HepG2 (cell line): ENCODE results near the gene RNASE8. TPM values are rescaled to one million over a fixed set of nuclear protein-coding genes. Genes with fewer than 3 reads are reported as not detected.
A peak's percentile ranks its signal among the peaks of the same experiment; 100 is the strongest.

Source experiments
- ATF2 ChIP-seq: sonication (generic); formaldehyde crosslinking; IDR thresholded peaks from 2 replicates; pipeline ENCODE4 v1.4.0; 2020; ENCODE audit warnings: missing genetic modification reagents
- DZIP1 ChIP-seq: sonication (generic); formaldehyde crosslinking; IDR thresholded peaks from 2 replicates; pipeline ENCODE4 v1.5.0; 2020; ENCODE audit warnings: mild to moderate bottlenecking, missing genetic modification reagents
- ISL2 ChIP-seq: sonication (generic); formaldehyde crosslinking; IDR thresholded peaks from 2 replicates; pipeline ENCODE4 v1.5.0; 2020; ENCODE audit warnings: missing genetic modification reagents
- MAFF ChIP-seq: IDR thresholded peaks from 2 replicates; pipeline ENCODE4 v1.6.1; 2011; ENCODE audit warnings: low read depth, low read length, improper control_type of control experiment
- TERF1 ChIP-seq: sonication (generic); formaldehyde crosslinking; IDR thresholded peaks from 2 replicates; pipeline ENCODE4 v1.8.0; 2022; ENCODE audit warnings: mild to moderate bottlenecking, missing genetic modification reagents, moderate library complexity
- ZNF101 ChIP-seq: sonication (generic); formaldehyde crosslinking; IDR thresholded peaks from 2 replicates; pipeline ENCODE4 v1.4.0; 2020; ENCODE audit warnings: mild to moderate bottlenecking, low read depth, missing genetic modification reagents, borderline replicate concordance
- ZNF18 ChIP-seq: sonication (generic); formaldehyde crosslinking; IDR thresholded peaks from 2 replicates; pipeline ENCODE4 v1.8.0; 2022; ENCODE audit warnings: mild to moderate bottlenecking, missing genetic modification reagents; ENCODE audit not compliant: insufficient replicate concordance
- ZNF276 ChIP-seq: sonication (generic); formaldehyde crosslinking; IDR thresholded peaks from 2 replicates; pipeline ENCODE4 v1.4.0; 2020; ENCODE audit warnings: mild to moderate bottlenecking, low read depth, missing genetic modification reagents
- ZNF318 ChIP-seq: sonication (generic); formaldehyde crosslinking; IDR thresholded peaks from 2 replicates; pipeline ENCODE4 v1.4.0; 2020; ENCODE audit warnings: mild to moderate bottlenecking, missing genetic modification reagents
- polyA plus RNA-seq, 8 experiments: library from polyadenylated mRNA; depleted of rRNA in 3 of 8; stranded (reverse) in 7 of 8; unstranded in 1 of 8; fragments of >200 nt; fragmentation: Illumina TruSeq in 4 of 8; extraction: Trizol in 4 of 8; gene quantifications; 2 replicates each; pipeline versions ENCODE4 v1.2.1 to v1.2.3, GENCODE V29; 2011 to 2016; ENCODE audit warnings: low read depth in 4 of 8, missing spikeins in 1 of 8, mixed read lengths in 1 of 8; ENCODE audit not compliant: insufficient read depth in 1 of 8
- total RNA-seq, 5 experiments: library from RNA; depleted of rRNA; stranded (reverse); fragments of >200 nt; fragmentation: Illumina TruSeq; extraction: Trizol; gene quantifications; 2 replicates each; pipeline ENCODE4 v1.2.3, GENCODE V29; 2016; ENCODE audit warnings: low read depth in 1 of 5

RNASE8 gene
- total and polyA plus RNA-seq, 2 of the 13 experiments (the other 11 are each of a cell fraction or from before 2014, with no cell fraction given): not detected

- no peak for TF ChIP-seq TERF1
- no peak for TF ChIP-seq MAFF
- TF ChIP-seq ZNF101 (CRISPR knock-in tag): 0 out of 2 replicates have a peak, but pooled peaks have one; percentile 36
- peak; percentile 2 for TF ChIP-seq ZNF18 (CRISPR knock-in tag)
- peak; percentile 58; the same call in 1 of the 2 replicates for TF ChIP-seq ZNF318 (CRISPR knock-in tag)
- peak; percentile 22; the same call in 1 of the 2 replicates for TF ChIP-seq ISL2 (CRISPR knock-in tag)
- peak; percentile 21; the same call in 1 of the 2 replicates for TF ChIP-seq ZNF276 (CRISPR knock-in tag)
- peak; percentile 29; the same call in 1 of the 2 replicates for TF ChIP-seq ATF2 (CRISPR knock-in tag)
- TF ChIP-seq DZIP1 (CRISPR knock-in tag): peak; percentile 88; the same call in 1 of the 2 replicates
These were observed 11.9 kb downstream of the RNASE8 start (continued) for GRCh38 chr14:21069388-21070082.
